RPMI7951 (cell line): ENCODE data around the gene MMP28. TPM values are rescaled to one million over a fixed set of nuclear protein-coding genes. Genes with fewer than 3 reads are reported as not detected.
"Not testable (repeated sequence)": the region's sequence is repeated elsewhere in the genome, so short reads cannot be mapped to it uniquely, and the experiment has no call there.

Experiments used
- DNase-seq: peaks from one replicate; pipeline ENCODE4 v3.0.0-alpha.2; 2012; ENCODE audit warnings: low read depth
- total RNA-seq: library from RNA; depleted of rRNA; stranded (reverse); fragments of >200 nt; shearing (Covaris generic); gene quantifications from 2 replicates; pipeline ENCODE4 v1.2.3, GENCODE V29; 2014

MMP28 gene
- total RNA-seq, 1 experiment from 2014 or later = not detected

- DNase-seq = no peak
Observed at GRCh38 chr17:35766489-35766877, 29.0 kb downstream of the MMP28 start.

- no peak for DNase-seq
Observed at GRCh38 chr17:35765756-35766488, 29.5 kb downstream of the MMP28 start.

- DNase-seq = no peak
Observed at GRCh38 chr17:35765086-35765710, 30.2 kb downstream of the MMP28 start.

GRCh38 chr17:35764123-35764991, 31.1 kb downstream of the MMP28 start:
- DNase-seq = peak; percentile 74

GRCh38 chr17:35763767-35764122, 31.7 kb downstream of the MMP28 start:
- DNase-seq = no peak

- DNase-seq = no peak
Observed at GRCh38 chr17:35761601-35762000, 33.8 kb downstream of the MMP28 start.

GRCh38 chr17:35760587-35760986, 34.9 kb downstream of the MMP28 start, which contains the start of gene C17orf50:
Gene C17orf50, plus strand, starts transcription at chr17:35760887. Its CDS starts 55 bp downstream, at chr17:35760942.
- no peak for DNase-seq

GRCh38 chr17:35757243-35757642, 38.2 kb downstream of the MMP28 start:
- no peak for DNase-seq

- no peak for DNase-seq
Observed at GRCh38 chr17:35752945-35753764, 42.3 kb downstream of the MMP28 start, which contains the start of gene GAS2L2. Gene GAS2L2, minus strand, starts transcription at chr17:35753239. Its CDS starts 389 bp downstream, at chr17:35752850.

- no peak for DNase-seq
Observed at GRCh38 chr17:35752471-35752870, 43.0 kb downstream of the MMP28 start.

- DNase-seq = not testable (repeated sequence)
Observed at GRCh38 chr17:35751541-35751940, 43.9 kb downstream of the MMP28 start.

- no peak for DNase-seq
Observed at GRCh38 chr17:35750526-35751395, 44.7 kb downstream of the MMP28 start.

- no peak for DNase-seq
Observed at GRCh38 chr17:35749560-35750412, 45.7 kb downstream of the MMP28 start.

- DNase-seq = no peak
Observed at GRCh38 chr17:35748979-35749378, 46.5 kb downstream of the MMP28 start.

- no peak for DNase-seq
Observed at GRCh38 chr17:35748341-35748841, 47.0 kb downstream of the MMP28 start.

GRCh38 chr17:35747540-35748017, 47.9 kb downstream of the MMP28 start:
- peak; percentile 60 for DNase-seq

- DNase-seq = no peak
Observed at GRCh38 chr17:35745749-35746320, 49.6 kb downstream of the MMP28 start.

- no peak for DNase-seq
Observed at GRCh38 chr17:35745246-35745645, 50.2 kb downstream of the MMP28 start.

GRCh38 chr17:35744830-35745229, 50.6 kb downstream of the MMP28 start:
- DNase-seq = no peak
